ENCODE measurements around the gene SPRED1. TPM values are rescaled to one million over a fixed set of nuclear protein-coding genes. Genes with fewer than 3 reads are reported as not detected.
A peak's percentile ranks its signal among the peaks of the same experiment; 100 is the strongest.

The SPRED1 gene
- total RNA-seq: 10 to 100 TPM in 2 of 4 donors, 1 to 10 TPM in 2; 8.6 to 26.5 (median 10.3) TPM

DNA sequence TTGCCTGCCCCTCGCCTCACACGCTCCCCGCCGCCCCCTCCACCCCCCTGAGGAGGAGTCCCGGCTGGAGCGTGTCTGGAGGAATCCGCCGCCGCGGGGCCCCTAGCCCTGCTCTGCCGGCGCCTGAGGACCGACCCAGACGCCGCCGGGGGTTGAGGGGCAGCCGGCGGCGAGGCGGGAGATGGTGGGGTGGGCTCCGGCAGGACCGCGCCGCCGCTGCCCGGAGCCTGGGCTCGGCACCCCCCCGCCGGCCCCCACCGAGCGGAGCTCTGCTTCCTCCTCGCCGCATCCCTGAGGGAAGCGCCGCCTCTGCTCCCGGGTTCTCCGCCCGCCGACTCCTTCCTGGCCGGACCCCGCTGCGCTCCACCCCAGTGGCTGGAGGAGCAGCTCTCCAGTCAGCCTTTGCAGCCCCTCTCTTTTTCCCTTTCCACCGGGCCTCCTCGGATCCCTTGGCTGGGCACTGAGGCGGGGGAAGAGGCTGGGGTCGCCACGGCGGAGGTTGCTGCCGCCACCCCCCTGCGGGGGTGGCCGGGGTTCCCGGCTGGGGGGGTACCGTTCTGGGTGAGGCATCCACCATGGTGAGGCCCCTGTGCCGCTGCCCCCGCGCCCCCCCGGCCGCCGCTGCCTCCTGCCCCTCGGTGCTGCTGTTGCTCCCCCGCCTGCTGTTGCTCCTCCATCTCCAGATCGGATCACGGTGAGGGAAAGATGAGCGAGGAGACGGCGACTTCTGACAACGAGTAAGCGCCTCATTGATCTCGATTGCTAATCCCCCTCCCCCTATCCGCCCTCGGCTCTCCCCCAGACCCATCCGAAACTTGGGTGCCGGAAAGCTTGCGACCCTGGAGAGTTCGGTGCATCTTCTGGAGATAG is at the start of gene SPRED1:
TSS of gene SPRED1 (plus strand) at position 356 of the 870 bp plus-strand sequence. CDS start at position 706, 350 bp downstream.
- 0 to 1% methylated on average over 8 to 58 of the region's 75 CpGs for WGBS, 2 donors (ENCODE audit: low coverage in 1 of 2)
- intact Hi-C loops (cut with DNase I; ENCODE audit: low total_unique reads): loop anchor here (10.0 kb wide), 1 partner anchor 188 kb away; no protein-coding TSS in a partner anchor

DNA sequence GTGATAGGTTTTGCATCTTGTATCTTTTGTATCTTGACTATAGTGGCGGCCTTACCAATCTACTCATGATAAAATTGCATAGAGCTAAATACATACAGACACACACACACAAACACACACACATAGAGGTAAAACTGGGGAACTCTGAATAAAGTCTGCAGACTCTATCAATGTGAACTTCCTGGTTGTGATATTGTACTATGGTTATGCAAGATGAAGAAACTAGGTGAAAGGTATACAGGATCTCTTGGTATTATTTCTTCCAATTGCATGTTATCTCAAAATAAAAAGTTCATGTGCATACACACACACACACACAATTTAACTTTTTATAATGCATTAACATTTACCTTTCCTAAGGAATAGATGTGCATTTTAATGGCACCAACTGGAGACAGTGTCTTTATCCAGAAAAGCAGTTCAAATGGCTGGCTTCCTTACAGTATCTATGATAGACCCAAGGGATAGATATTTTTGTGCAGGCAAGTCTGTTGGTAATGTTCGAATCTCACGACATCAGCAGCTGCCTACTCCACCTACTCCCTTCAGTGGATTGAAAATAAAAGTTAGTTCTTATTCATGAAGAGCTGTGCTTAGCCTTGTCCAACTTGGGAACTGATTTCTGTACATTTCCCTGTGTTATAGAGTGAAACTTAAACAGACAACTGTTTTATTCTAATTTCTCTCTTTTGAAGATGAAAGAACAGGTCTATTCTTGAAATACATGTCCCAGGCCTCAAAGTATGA is 46.9 kb upstream of the SPRED1 start:
- peaks cover 0 to 23% (median 9%) of the 10 kb centered on the region in 4 donors for H3K4me1 ChIP-seq
- TF ChIP-seq POLR2A (IDR thresholded peaks at IDR 0.05) (no peak), POLR2AphosphoS5 (IDR thresholded peaks at IDR 0.05) (no peak), EP300 (IDR thresholded peaks at IDR 0.05; ENCODE audit: low read depth) (no peak)
- TF ChIP-seq, protein P1, sequence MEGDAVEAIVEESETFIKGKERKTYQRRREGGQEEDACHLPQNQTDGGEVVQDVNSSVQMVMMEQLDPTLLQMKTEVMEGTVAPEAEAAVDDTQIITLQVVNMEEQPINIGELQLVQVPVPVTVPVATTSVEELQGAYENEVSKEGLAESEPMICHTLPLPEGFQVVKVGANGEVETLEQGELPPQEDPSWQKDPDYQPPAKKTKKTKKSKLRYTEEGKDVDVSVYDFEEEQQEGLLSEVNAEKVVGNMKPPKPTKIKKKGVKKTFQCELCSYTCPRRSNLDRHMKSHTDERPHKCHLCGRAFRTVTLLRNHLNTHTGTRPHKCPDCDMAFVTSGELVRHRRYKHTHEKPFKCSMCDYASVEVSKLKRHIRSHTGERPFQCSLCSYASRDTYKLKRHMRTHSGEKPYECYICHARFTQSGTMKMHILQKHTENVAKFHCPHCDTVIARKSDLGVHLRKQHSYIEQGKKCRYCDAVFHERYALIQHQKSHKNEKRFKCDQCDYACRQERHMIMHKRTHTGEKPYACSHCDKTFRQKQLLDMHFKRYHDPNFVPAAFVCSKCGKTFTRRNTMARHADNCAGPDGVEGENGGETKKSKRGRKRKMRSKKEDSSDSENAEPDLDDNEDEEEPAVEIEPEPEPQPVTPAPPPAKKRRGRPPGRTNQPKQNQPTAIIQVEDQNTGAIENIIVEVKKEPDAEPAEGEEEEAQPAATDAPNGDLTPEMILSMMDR (IDR thresholded peaks at IDR 0.05): no peak
- no peaks in the 10 kb centered on the region for H3K9me3 ChIP-seq
- DNase-seq: no peak
- H3K27me3 ChIP-seq: no peaks in the 10 kb centered on the region
- H3K4me3 ChIP-seq: no peak overlapping the region
- in situ Hi-C loops (cut with MboI; ENCODE audit: low pct_ligation_motif_present in 1 of 4, low pct_unique_long_range_greater_than_20kb in 1 of 4, low sequenced_read_pairs in 3 of 4): no loop called here
- H3K36me3 ChIP-seq: no peaks in the 10 kb centered on the region
- H3K27ac ChIP-seq: no peak overlapping the region
- 60 to 90% methylated on average over 3 of the region's 3 CpGs for WGBS, 2 donors (ENCODE audit: low coverage in 1 of 2)
- intact Hi-C loops (cut with DNase I; ENCODE audit: low total_unique reads): no loop called here

More for the DNA sequence above, at the start of gene SPRED1:
- no peaks in the 10 kb centered on the region for H3K9me3 ChIP-seq
- peak within 1 kb of the TSS; percentile 97 to 99 (median 98) for H3K27ac ChIP-seq
- H3K27me3 ChIP-seq: no peaks in the 10 kb centered on the region
- peak within 1 kb of the TSS; percentile 65 to 95 (median 92) for H3K4me3 ChIP-seq
- H3K4me1 ChIP-seq: peaks cover 0 to 31% (median 20%) of the 10 kb centered on the region in 4 donors
- no peaks in the 10 kb centered on the region for H3K36me3 ChIP-seq
- in situ Hi-C loops (cut with MboI; ENCODE audit: low pct_ligation_motif_present in 1 of 4, low pct_unique_long_range_greater_than_20kb in 1 of 4, low sequenced_read_pairs in 3 of 4): no loop called here
- DNase-seq: peak; percentile 74
- TF ChIP-seq POLR2AphosphoS5 (IDR thresholded peaks at IDR 0.05) (peak in 1 of 3 donors; percentile 10), POLR2A (IDR thresholded peaks at IDR 0.05) (no peak), EP300 (IDR thresholded peaks at IDR 0.05; ENCODE audit: low read depth) (no peak)
- TF ChIP-seq, protein P1 (IDR thresholded peaks at IDR 0.05): no peak

DNA sequence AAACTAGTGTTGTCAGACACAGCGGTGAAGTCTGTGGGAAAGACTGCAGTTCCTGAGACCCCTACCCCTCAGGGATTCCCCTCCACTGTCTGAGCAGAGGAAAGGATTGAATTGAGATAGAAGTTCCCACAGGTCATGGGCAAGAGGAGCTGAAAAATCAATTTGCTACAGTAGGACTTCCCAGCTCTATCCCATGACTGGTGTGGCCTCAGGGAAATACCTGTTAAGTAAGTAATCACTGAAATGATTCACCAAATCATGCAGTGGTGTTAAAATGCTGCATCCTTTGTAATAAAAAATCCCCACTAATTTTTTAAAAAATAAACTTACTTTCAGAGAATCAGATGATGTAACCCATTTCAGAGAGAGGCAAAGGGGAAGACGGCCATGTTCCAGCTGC is 45.0 kb upstream of the SPRED1 start:
- WGBS, 2 donors (ENCODE audit: low coverage in 1 of 2): 80 to 82% methylated on average over 1 to 2 of the region's 2 CpGs
- TF ChIP-seq, protein P1 (IDR thresholded peaks at IDR 0.05): no peak
- TF ChIP-seq EP300 (IDR thresholded peaks at IDR 0.05; ENCODE audit: low read depth): no peak
- no peak for TF ChIP-seq POLR2A (IDR thresholded peaks at IDR 0.05)
- H3K27me3 ChIP-seq: no peaks in the 10 kb centered on the region
- intact Hi-C loops (cut with DNase I; ENCODE audit: low total_unique reads): no loop called here
- peaks cover under 1 to 25% (median 14%) of the 10 kb centered on the region in 4 donors for H3K4me1 ChIP-seq
- H3K27ac ChIP-seq: no peak overlapping the region
- in situ Hi-C loops (cut with MboI; ENCODE audit: low pct_ligation_motif_present in 1 of 4, low pct_unique_long_range_greater_than_20kb in 1 of 4, low sequenced_read_pairs in 3 of 4): no loop called here
- no peak overlapping the region for H3K4me3 ChIP-seq
- no peak for DNase-seq
- no peaks in the 10 kb centered on the region for H3K9me3 ChIP-seq
- H3K36me3 ChIP-seq: no peaks in the 10 kb centered on the region

DNA sequence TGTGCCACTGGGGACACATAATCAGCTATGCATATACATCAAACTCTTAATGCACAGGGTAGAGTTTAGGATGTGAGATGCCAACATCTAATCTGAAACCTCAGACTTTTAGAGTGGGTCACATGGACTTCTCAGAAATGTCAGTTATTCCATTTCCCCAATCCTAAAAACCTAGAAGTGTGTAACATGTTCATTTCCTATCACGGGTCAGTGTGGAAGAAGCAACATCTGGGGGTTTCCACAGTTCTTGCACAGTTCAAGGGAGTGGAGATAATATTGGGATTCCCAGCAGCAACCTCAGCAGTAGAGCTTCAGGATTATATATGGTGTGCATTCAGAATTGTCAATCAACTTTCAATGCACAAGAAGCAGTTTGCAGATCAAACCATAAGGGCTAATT is 44.4 kb upstream of the SPRED1 start:
- Histone ChIP-seq H3K27ac (no peak overlapping the region), H3K9me3 (no peaks in the 10 kb centered on the region), H3K27me3 (no peaks in the 10 kb centered on the region), H3K4me1 (peaks cover 4 to 31% (median 20%) of the 10 kb centered on the region in 4 donors), H3K36me3 (no peaks in the 10 kb centered on the region), H3K4me3 (no peak overlapping the region)
- no peak for DNase-seq
- in situ Hi-C loops (cut with MboI; ENCODE audit: low pct_ligation_motif_present in 1 of 4, low pct_unique_long_range_greater_than_20kb in 1 of 4, low sequenced_read_pairs in 3 of 4) (no loop called here), intact Hi-C loops (cut with DNase I; ENCODE audit: low total_unique reads) (no loop called here)
- WGBS, 2 donors (ENCODE audit: low coverage in 1 of 2): 100% methylated on average over 1 of the region's 1 CpG
- TF ChIP-seq POLR2A (IDR thresholded peaks at IDR 0.05): no peak
- no peak for TF ChIP-seq EP300 (IDR thresholded peaks at IDR 0.05; ENCODE audit: low read depth)
- TF ChIP-seq POLR2AphosphoS5 (IDR thresholded peaks at IDR 0.05): no peak
- TF ChIP-seq, protein P1 (IDR thresholded peaks at IDR 0.05): no peak
